Measurements from ENCODE around the gene TEFM. TPM values are rescaled to one million over a fixed set of nuclear protein-coding genes. Genes with fewer than 3 reads are reported as not detected.
A peak's percentile ranks its signal among the peaks of the same experiment; 100 is the strongest.
"Not testable (repeated sequence)": the region's sequence is repeated elsewhere in the genome, so short reads cannot be mapped to it uniquely, and the experiment has no call there.

The TEFM gene, protein sequence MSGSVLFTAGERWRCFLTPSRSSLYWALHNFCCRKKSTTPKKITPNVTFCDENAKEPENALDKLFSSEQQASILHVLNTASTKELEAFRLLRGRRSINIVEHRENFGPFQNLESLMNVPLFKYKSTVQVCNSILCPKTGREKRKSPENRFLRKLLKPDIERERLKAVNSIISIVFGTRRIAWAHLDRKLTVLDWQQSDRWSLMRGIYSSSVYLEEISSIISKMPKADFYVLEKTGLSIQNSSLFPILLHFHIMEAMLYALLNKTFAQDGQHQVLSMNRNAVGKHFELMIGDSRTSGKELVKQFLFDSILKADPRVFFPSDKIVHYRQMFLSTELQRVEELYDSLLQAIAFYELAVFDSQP
- polyA plus RNA-seq, result 10 to 100 TPM in 2 of 3 donors, 1 to 10 TPM in 1; 4.9 to 18.3 (median 11.3) TPM

GRCh38 chr17:30906101-30906911 lies at the start of gene TEFM:
TSS of gene TEFM (minus strand) at chr17:30906238. CDS start at chr17:30906198, 40 bp downstream.
- 0 to 1% (median 0%) methylated on average over 47 of the region's 47 CpGs for WGBS, 3 donors
- H3K27ac ChIP-seq (ENCODE audit: low read depth, low read length), result peak within 1 kb of the TSS; percentile 56

DNA sequence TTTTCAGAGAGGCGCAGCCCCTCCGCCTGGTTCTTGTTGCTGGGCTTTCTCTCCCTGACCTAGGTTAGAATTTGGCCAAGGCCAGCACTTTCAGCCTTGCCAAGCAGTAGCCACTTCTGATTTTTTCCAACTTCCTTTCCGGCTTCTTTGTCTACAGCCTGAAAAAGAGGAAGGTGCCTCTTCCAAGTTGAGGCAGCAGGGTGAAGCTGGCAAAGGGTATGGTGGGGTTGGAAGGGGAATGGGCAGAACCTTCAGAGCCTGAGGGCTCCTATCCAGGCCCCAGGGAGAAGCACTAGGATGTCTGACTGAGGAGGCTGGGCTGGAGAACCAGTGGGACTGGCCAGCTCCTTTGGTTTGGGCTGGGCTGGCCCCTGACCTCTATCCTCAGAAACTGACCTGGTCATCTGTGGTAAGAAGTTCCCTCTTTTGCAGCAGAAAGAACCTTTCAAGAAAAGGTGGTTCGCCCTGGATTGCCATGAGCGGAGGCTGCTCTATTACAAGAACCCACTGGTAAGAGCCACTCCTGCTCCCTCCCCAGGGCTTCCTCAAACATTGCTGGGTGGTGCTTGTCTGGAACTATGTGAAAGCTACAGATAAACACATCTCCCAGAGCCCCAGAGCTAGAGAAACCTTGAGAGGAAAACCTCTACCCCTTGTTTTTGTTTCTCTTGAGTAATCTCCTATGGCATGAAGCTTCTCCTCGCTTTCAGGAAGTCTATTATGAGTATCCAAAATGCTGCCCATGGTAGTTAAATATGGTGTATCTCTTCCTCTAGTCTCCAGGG lies 48.2 kb upstream of the TEFM start:
- peak overlapping the region; percentile 44 for H3K27ac ChIP-seq (ENCODE audit: low read depth, low read length)
- WGBS, 3 donors, result 58 to 91% (median 61%) methylated on average over 6 of the region's 6 CpGs

GRCh38 chr17:30952638-30953393 lies 46.8 kb upstream of the TEFM start:
- WGBS, 3 donors, result 49 to 88% (median 68%) methylated on average over 9 of the region's 9 CpGs
- H3K27ac ChIP-seq (ENCODE audit: low read depth, low read length), result no peak overlapping the region

DNA sequence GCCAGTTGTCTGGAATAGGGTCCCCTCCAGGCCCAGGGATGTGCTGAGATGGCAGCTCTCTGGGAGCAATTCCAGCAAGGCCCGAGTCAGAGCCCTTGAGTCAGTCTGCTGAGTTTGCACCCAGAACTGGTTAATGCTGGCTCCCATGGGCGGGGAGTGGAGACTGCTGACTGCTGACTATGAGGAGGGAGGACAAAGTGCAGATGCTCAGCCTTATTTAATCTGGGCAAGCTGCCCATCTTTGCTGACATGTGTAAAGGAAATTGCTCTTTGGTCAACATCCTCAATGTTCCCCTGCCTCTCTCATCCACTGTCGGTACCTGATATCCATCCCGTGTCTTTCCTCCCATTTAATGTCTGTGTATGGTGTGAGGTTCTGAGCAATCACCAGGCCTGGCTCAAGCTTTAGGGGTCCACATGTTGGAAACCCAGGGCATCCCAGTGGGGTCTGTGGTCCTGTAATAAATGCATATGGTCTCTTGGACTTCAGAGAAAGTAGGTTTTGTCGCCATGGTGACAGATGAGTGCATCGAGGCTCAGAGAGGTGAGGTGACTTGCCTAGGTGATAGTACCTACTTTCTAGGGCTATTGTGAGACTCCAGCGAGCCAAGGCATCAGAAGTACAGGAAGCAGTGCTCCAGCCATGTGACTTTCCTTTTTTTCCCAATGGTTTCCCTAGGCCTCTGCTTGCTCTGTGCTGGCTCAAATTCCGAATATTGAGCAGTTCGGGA lies 44.8 kb upstream of the TEFM start:
- WGBS, 3 donors, result 45 to 73% (median 50%) methylated on average over 9 of the region's 9 CpGs
- H3K27ac ChIP-seq (ENCODE audit: low read depth, low read length), result no peak overlapping the region

DNA sequence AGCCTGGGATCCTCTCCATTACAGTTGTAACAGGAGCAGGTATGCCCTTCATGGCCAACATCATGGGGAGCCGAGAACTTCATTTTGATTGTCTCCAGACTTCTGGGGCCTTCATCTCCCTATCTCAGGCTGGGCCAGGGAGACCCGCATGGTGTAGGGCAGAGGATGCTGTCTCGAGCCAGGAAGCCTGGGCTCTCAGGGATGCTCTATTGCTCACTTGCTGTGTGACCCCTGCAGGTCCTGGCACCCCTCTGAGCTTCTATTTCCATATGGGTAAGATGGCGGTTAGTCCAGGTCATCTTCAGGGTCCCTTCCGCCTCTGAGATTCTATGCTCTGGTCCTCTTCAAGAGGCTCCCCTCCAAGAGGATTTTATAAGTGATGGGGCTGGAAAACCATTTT lies 44.2 kb upstream of the TEFM start:
- no peak overlapping the region for H3K27ac ChIP-seq (ENCODE audit: low read depth, low read length)

GRCh38 chr17:30947796-30948195 lies 41.8 kb upstream of the TEFM start:
- no peak overlapping the region for H3K27ac ChIP-seq (ENCODE audit: low read depth, low read length)
- WGBS, 3 donors, result 94% methylated on average over 5 of the region's 5 CpGs

More for the DNA sequence above, 44.2 kb upstream of the TEFM start:
- WGBS, 3 donors, result 90 to 92% (median 91%) methylated on average over 5 of the region's 5 CpGs

- no peak overlapping the region for H3K27ac ChIP-seq (ENCODE audit: low read depth, low read length)
- 61 to 64% (median 61%) methylated on average over 4 of the region's 4 CpGs for WGBS, 3 donors
Measured at GRCh38 chr17:30942308-30943079, 36.5 kb upstream of the TEFM start.

GRCh38 chr17:30939051-30939689 lies 33.1 kb upstream of the TEFM start:
- no peak overlapping the region for H3K27ac ChIP-seq (ENCODE audit: low read depth, low read length)
- WGBS, 3 donors, result 80 to 88% (median 84%) methylated on average over 13 of the region's 13 CpGs

DNA sequence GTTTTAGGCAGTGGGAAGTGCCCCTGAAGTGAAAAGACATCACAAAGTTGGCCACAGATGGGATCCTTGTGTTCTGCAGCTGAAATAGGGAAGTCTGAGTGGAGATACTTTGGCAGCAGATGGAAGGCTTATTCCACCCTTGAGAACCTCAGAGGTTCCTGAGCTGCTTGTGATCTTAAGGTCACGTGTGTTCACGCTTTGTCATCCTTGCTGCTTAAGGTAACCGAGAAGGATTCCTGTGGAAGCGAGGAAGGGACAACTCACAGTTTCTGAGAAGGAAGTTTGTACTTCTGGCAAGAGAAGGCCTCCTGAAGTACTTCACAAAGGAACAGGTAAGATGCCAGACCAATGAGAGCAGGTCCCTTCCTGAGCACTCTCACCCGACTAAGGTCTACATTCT lies 27.9 kb upstream of the TEFM start:
- no peak overlapping the region for H3K27ac ChIP-seq (ENCODE audit: low read depth, low read length)
- 59 to 67% (median 62%) methylated on average over 5 of the region's 5 CpGs for WGBS, 3 donors

DNA sequence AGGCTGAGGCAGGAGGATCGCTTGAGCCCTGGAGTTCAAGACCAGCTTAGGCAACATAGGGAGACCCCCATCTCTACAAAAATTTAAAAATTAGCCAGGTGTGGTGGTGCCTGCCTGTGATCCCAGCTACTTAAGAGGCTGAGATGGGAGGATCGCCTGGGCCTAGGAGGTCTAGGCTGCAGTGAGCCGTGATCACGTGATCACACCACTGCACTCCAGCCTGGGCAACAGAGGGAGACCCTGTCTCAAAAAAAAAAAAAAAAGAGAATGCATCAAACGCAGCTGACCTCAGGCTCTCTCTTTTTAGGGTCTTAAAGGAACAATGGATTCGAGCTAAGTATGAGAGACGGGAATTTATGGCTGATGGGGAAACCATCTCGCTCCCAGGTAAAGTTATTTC lies 25.5 kb upstream of the TEFM start:
- not testable (repeated sequence) for H3K27ac ChIP-seq (ENCODE audit: low read depth, low read length)
- WGBS, 3 donors, result 90 to 93% (median 91%) methylated on average over 8 of the region's 8 CpGs

- WGBS, 3 donors, result 70 to 88% (median 78%) methylated on average over 3 of the region's 3 CpGs
- H3K27ac ChIP-seq (ENCODE audit: low read depth, low read length), result no peak overlapping the region
Measured at GRCh38 chr17:30930495-30930894, 24.5 kb upstream of the TEFM start.

DNA sequence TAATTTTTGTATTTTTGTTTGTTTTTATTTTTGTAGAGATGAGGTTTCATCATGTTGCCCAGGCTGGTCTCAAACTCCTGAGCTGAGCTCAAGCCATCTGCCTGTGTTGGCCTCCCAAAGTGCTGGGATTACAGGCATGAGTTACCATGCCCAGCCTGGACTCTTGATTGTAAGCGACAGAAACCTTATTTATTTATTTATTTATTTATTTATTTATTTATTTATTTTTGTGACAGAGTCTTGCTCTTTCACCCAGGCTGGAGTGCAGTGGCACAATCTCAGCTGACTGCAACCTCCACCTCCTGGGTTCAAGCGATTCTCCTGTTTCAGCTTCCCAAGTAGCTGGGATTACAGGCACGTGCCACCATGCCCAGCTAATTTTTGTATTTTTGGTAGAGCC lies 23.8 kb upstream of the TEFM start:
- WGBS, 3 donors, result 88 to 98% (median 93%) methylated on average over 3 of the region's 3 CpGs
- not testable (repeated sequence) for H3K27ac ChIP-seq (ENCODE audit: low read depth, low read length)

- 55 to 77% (median 63%) methylated on average over 8 of the region's 8 CpGs for WGBS, 3 donors
- H3K27ac ChIP-seq (ENCODE audit: low read depth, low read length), result no peak overlapping the region
Measured at GRCh38 chr17:30929081-30929633, 23.1 kb upstream of the TEFM start.

- no peak overlapping the region for H3K27ac ChIP-seq (ENCODE audit: low read depth, low read length)
- 87 to 90% (median 88%) methylated on average over 3 of the region's 3 CpGs for WGBS, 3 donors
Measured at GRCh38 chr17:30928584-30928983, 22.5 kb upstream of the TEFM start.

GRCh38 chr17:30927756-30928155 lies 21.7 kb upstream of the TEFM start:
- WGBS, 3 donors, result 92 to 95% (median 94%) methylated on average over 5 of the region's 5 CpGs
- no peak overlapping the region for H3K27ac ChIP-seq (ENCODE audit: low read depth, low read length)

GRCh38 chr17:30926516-30926915 lies 20.5 kb upstream of the TEFM start:
- WGBS, 3 donors, result 82 to 84% (median 83%) methylated on average over 6 of the region's 6 CpGs
- H3K27ac ChIP-seq (ENCODE audit: low read depth, low read length), result no peak overlapping the region
